ENCODE results near the gene C4orf50.

The C4orf50 gene

DNA sequence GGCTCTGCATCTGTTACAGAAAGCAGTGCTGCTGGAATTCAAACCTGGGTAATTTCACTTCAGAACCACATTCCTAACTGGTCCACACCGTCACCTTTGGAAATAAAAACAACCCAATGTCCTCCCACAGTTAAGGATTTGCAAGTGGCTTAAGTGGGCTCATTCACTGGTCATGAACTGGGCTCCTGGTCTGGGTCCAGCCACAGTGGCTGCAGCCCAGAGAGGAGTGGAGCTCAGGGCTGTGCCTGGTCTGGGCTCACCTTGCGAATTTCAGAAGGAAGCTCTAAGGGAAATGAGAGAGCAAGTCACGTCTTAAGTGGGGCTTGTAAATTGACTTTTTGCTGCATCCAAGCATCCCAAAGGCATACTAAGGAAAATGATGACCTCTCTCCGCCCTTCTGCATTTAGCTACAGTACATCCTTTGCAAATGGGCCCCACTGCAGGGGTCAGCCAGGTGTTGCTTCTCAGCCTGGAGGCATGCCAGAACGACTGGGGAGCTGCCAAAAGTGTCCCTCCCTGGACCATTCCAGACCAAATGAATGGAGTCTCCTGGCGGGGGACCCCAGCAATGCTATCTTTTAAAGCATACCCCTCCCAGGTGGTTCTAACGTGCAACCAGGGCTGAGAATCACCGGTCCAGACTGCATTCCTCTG lies 99.8 kb downstream of the C4orf50 start:
- Mint-ChIP-seq H3K27ac (no peak overlapping the region), H3K4me3 (no peak overlapping the region), H3K4me1 (no peaks in the 10 kb centered on the region), H3K27me3 (peaks cover 8% of the 10 kb centered on the region), H3K36me3 (ENCODE audit: low read depth) (no peaks in the 10 kb centered on the region), H3K9me3 (no peaks in the 10 kb centered on the region)
- no peak for DNase-seq
- no peak for ATAC-seq

DNA sequence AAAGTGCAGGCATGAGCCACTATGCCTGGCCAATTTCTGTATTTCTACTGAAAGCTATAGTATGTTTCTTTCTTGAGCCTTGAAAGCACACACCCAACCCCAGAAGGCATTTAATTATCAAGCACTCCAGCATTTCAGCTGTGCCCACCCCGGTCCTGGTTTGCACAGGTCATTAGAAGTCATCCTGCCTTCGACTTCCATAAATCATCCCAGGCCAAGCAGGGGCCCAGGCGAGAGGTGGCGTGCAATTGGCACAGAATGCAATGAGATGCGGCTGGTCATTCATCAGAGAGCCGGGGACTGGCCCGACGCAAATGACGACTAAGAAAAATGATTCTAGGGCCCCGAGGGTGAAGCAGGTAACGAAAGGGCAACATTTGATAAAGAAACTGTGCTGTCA lies 100.6 kb downstream of the C4orf50 start:
- DNase-seq: no peak
- Mint-ChIP-seq H3K4me3 (no peak overlapping the region), H3K27ac (no peak overlapping the region), H3K4me1 (no peaks in the 10 kb centered on the region), H3K27me3 (peaks cover 7% of the 10 kb centered on the region), H3K36me3 (ENCODE audit: low read depth) (no peaks in the 10 kb centered on the region), H3K9me3 (no peaks in the 10 kb centered on the region)
- no peak for ATAC-seq

DNA sequence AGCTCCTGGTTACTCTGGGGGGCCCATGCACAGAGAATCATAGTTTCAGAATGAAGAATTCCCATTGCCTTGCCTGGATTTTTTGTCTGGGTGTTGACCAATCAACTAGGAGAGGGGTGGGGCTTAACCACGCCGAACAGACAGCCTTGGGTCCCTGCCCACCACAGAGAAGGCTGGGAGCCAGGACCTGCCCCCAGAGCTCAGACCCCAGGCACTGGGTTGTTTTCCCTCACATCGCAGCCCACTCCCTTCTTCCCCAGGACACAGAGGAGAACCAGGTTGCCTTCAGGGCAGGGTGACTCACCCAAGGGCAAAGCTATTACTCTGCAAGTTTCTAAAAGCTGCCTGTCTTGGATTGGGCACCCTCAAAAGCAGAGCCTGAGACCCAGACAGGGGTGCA lies 102.0 kb downstream of the C4orf50 start:
- ATAC-seq (no peak), DNase-seq (no peak)
- no peak overlapping the region for H3K4me3 Mint-ChIP-seq
- no peaks in the 10 kb centered on the region for H3K4me1 Mint-ChIP-seq
- H3K36me3 Mint-ChIP-seq (ENCODE audit: low read depth): no peaks in the 10 kb centered on the region
- H3K9me3 Mint-ChIP-seq: peaks cover 2% of the 10 kb centered on the region
- peaks cover 8% of the 10 kb centered on the region for H3K27me3 Mint-ChIP-seq
- no peak overlapping the region for H3K27ac Mint-ChIP-seq

DNA sequence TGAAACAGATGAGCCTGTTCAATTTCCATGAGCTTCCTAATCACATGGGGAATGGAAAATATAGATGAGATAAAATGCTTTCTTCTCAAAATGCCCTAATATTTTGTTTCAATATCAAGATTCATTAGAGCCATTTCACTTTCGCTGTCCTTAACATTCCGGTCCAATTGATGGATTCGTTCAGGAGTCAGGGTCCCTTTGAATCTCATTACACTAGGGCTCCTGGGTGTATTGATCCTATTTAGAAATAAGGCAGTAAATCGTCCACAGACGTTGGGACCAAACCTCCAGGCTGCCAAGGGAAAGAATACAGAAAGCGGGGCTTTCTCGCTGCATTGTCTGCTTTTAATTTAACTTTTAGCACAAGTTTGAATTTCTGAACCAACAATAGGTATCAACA lies 104.8 kb downstream of the C4orf50 start:
- Mint-ChIP-seq H3K4me3 (no peak overlapping the region), H3K27me3 (peaks cover 5% of the 10 kb centered on the region), H3K9me3 (peaks cover 12% of the 10 kb centered on the region), H3K36me3 (ENCODE audit: low read depth) (no peaks in the 10 kb centered on the region), H3K4me1 (no peaks in the 10 kb centered on the region), H3K27ac (no peak overlapping the region)
- DNase-seq (no peak), ATAC-seq (no peak)

DNA sequence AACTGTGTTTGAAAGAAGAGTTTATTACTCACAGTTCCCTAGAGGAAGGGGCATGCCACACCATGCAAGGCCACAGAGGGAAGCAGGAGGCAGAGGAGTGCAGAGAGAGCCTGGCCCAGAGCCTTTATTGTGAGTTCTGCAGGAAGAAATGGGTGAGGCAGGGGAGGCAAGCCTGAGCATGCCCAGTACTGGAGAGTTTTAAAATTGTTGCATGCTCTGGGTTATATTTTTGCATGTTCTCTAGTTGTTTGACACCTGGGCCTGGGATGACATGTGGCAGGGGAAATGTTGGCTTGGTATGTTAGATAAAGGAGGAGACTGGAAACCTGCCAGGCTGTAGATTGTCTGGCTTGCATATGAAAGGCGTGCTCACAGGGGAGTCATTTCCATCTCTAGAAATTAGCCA lies 105.6 kb downstream of the C4orf50 start:
- ATAC-seq: no peak
- no peak overlapping the region for H3K4me3 Mint-ChIP-seq
- no peak overlapping the region for H3K27ac Mint-ChIP-seq
- peaks cover 5% of the 10 kb centered on the region for H3K27me3 Mint-ChIP-seq
- H3K4me1 Mint-ChIP-seq: no peaks in the 10 kb centered on the region
- H3K9me3 Mint-ChIP-seq: peaks cover 13% of the 10 kb centered on the region
- no peak for DNase-seq
- no peaks in the 10 kb centered on the region for H3K36me3 Mint-ChIP-seq (ENCODE audit: low read depth)

DNA sequence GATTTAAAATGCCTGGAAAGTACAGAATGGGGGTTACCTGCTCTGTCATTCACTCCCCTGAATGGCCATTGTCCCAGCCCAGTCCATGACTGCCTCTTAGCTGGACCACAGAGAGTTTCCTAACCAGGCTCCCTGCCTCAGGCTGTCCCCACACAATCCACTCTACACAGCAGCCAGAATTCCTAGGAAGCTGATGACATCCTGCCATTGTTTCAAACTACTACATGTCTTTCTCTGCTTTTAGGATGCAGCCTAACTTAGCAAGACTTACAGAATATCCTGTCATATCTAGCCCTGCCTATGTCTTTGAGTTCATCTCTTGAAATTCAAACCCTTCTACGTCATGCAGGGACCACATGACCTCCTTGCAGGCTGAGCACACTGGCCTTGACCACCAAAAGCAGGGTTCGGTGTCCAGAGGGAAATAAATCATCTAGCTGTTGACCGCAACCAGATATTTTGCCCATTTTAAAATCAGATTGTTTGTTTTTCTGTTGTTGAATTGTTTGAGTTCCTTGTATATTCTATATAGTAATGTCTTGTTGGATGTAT lies 109.3 kb downstream of the C4orf50 start:
- Mint-ChIP-seq H3K9me3 (peaks cover 21% of the 10 kb centered on the region), H3K4me3 (no peak overlapping the region), H3K27ac (no peak overlapping the region), H3K27me3 (peaks cover 19% of the 10 kb centered on the region), H3K36me3 (ENCODE audit: low read depth) (no peaks in the 10 kb centered on the region), H3K4me1 (no peaks in the 10 kb centered on the region)
- DNase-seq (no peak), ATAC-seq (no peak)

DNA sequence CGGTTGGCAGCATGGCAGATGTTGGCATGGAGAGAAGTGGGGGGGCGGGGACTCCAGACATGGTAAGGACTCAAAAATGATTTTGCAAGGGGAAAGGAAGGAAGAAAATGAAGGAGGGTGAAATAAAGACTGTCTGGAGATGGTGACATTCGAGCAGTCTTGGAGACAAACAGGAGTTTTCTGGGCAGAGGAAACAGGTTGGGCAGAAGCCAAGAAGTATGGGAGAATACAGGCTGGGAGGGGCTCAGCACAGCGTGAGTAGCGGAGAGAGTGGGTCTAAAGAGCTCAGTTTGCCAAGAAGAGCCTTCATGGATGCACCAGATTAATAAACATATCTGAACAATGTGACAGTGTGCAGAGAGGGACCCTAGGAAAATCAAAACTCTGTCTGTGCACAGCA lies 112.0 kb downstream of the C4orf50 start:
- Mint-ChIP-seq H3K36me3 (ENCODE audit: low read depth) (no peaks in the 10 kb centered on the region), H3K4me3 (no peak overlapping the region), H3K27ac (no peak overlapping the region), H3K4me1 (no peaks in the 10 kb centered on the region), H3K9me3 (peaks cover 21% of the 10 kb centered on the region), H3K27me3 (peaks cover 17% of the 10 kb centered on the region)
- no peak for ATAC-seq
- DNase-seq: no peak

DNA sequence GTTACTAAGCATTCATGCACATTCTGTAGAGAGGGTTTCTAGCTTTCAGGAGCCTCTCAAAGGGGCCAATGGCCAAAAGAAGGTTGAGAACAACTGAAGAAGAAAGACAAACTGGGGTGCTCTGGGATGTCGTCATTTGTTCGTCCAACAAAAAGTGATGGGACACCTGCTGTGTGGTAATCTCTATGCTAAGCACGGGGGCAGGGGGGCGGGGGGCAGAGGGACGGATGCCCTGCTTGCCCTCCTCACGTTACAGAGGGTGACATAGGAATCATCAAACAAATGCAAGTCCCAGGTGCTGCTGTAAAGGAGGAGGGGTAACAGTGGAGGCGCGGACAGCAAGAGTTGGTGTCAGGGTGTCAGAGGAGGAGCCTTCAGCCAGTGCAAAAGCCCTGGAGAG lies 112.5 kb downstream of the C4orf50 start:
- Mint-ChIP-seq H3K4me3 (no peak overlapping the region), H3K27ac (no peak overlapping the region), H3K36me3 (ENCODE audit: low read depth) (no peaks in the 10 kb centered on the region), H3K9me3 (peaks cover 20% of the 10 kb centered on the region), H3K27me3 (peaks cover 21% of the 10 kb centered on the region), H3K4me1 (no peaks in the 10 kb centered on the region)
- DNase-seq (no peak), ATAC-seq (no peak)

DNA sequence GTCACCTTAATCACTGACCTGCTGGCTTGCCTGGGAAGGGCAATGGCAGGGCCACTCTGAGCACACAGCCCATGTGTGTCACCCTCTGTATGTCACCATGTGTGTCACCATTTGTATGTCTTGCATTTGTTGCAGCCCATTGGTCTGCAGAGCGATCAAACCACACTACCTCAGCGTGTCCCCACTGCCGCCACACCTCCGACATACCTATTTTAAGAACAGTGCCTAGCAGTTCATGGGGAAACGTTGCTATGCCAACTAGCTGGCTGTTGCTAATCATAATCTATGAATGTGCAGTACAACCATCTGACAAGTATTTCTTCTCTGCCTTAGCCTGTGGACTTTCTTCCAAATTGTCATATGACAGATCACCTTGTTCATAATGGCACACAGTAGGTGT lies 117.4 kb downstream of the C4orf50 start:
- DNase-seq (no peak), ATAC-seq (no peak)
- Mint-ChIP-seq H3K27ac (no peak overlapping the region), H3K27me3 (peaks cover 20% of the 10 kb centered on the region), H3K9me3 (peaks cover 6% of the 10 kb centered on the region), H3K4me3 (no peak overlapping the region), H3K4me1 (no peaks in the 10 kb centered on the region), H3K36me3 (ENCODE audit: low read depth) (no peaks in the 10 kb centered on the region)

DNA sequence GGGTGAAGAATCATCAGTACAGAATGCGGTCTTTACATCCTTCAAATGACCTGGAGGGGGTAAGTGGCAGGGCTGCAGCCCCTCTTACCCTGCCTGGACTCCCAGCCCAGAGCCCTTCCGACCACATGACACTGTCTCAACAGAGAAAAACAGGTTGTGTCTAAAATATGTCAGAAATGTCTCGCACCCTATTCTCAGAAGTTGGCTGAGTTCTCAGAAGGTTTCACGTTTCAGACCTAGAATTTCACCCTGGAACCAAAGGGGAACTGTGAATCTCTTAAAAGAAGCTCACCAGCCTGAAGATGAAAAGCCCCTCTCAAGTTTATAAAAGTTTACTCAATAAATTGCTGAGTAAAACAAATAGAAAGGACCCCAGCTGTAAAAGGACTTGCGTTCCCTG lies 118.3 kb downstream of the C4orf50 start:
- H3K4me3 Mint-ChIP-seq: no peak overlapping the region
- peaks cover 6% of the 10 kb centered on the region for H3K9me3 Mint-ChIP-seq
- H3K27me3 Mint-ChIP-seq: peaks cover 21% of the 10 kb centered on the region
- DNase-seq (no peak), ATAC-seq (no peak)
- no peaks in the 10 kb centered on the region for H3K36me3 Mint-ChIP-seq (ENCODE audit: low read depth)
- H3K4me1 Mint-ChIP-seq: no peaks in the 10 kb centered on the region
- H3K27ac Mint-ChIP-seq: no peak overlapping the region

DNA sequence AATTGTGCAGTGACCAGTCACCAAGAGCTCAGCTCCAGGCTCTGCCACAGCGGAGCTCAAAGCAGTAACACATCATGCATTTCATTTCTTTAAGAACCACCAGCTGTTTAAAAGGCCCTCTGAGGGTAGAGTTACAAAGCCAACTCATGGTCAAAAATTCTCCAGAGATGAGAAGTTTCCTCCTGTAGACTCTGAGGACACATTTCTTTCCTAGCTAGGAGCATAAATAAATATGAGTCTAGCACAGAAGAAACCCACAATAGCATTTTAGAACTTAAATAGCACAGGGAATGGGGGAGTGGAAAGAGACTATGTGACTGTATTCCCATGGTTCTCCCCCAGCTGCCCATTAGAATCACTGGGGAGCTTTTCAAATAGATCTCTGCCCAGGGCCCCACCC lies 118.8 kb downstream of the C4orf50 start:
- Mint-ChIP-seq H3K4me3 (no peak overlapping the region), H3K4me1 (no peaks in the 10 kb centered on the region), H3K9me3 (peaks cover 3% of the 10 kb centered on the region), H3K27me3 (peaks cover 18% of the 10 kb centered on the region), H3K27ac (no peak overlapping the region), H3K36me3 (ENCODE audit: low read depth) (no peaks in the 10 kb centered on the region)
- ATAC-seq: no peak
- no peak for DNase-seq

DNA sequence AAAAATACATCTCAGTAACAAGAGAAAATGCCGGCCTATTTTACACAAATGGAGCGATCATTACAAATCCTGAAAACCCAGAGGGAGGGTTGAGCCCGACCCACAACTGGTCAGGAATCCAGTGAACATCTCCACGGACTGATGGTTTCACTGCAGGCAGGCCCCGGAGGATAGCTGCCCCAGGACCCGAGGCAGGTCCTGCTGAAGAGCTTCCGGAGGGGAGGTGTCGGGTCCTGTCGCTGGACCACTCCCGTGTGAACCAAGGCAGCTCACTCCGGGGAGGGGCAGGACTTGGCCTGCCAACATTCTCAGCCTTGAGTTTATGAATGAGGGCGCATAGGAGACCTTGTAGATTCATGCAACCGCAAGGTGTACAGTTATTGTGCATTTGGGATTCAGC lies 120.6 kb downstream of the C4orf50 start:
- H3K9me3 Mint-ChIP-seq: no peaks in the 10 kb centered on the region
- H3K27ac Mint-ChIP-seq: no peak overlapping the region
- no peak overlapping the region for H3K4me3 Mint-ChIP-seq
- ATAC-seq (no peak), DNase-seq (no peak)
- no peaks in the 10 kb centered on the region for H3K4me1 Mint-ChIP-seq
- peaks cover 26% of the 10 kb centered on the region for H3K27me3 Mint-ChIP-seq
- H3K36me3 Mint-ChIP-seq (ENCODE audit: low read depth): peaks cover 2% of the 10 kb centered on the region

DNA sequence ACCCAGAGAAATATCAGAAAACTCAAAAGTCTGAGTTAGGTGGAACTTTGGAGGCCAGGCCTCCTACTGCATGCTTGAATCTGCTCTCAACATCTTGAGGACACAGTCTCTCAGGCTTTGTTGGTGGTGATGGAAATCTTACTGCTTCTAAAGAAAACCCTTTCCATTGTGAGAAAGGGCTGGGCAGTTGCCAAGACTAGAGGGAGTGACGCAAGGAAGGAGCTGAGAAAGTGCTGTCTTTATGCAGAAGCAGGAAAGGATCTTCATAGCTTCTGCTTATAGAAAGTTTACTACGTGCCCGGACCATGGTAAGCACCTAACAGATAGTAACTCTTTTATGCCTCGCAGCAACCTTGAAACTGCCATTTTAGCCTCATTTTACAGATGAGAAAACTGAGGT lies 122.9 kb downstream of the C4orf50 start:
- H3K36me3 Mint-ChIP-seq (ENCODE audit: low read depth): peaks cover 2% of the 10 kb centered on the region
- peaks cover 39% of the 10 kb centered on the region for H3K27me3 Mint-ChIP-seq
- DNase-seq (no peak), ATAC-seq (no peak)
- no peak overlapping the region for H3K4me3 Mint-ChIP-seq
- H3K27ac Mint-ChIP-seq: no peak overlapping the region
- peaks cover 2% of the 10 kb centered on the region for H3K4me1 Mint-ChIP-seq
- H3K9me3 Mint-ChIP-seq: no peaks in the 10 kb centered on the region

DNA sequence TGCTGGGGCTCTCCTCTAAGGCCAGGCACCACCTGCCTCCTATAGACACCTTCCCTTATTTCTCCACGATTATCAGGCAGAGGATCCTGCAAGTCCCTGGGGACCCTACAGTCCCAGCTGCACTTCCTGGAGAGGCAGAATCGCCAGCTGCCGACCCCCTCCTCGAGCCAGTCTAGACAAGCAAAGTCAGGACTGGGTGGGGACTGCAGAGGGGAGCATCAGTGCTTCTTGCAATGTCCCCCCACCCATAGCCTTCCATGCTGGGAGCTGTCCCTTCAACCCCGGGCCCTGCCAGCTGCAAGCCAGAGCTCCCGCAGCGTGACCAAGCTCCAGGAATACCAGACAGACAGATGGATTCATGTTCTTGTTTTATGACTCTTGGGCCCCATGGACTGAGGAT lies 124.0 kb downstream of the C4orf50 start:
- Mint-ChIP-seq H3K36me3 (ENCODE audit: low read depth) (peaks cover 2% of the 10 kb centered on the region), H3K27ac (no peak overlapping the region), H3K9me3 (no peaks in the 10 kb centered on the region), H3K27me3 (peaks cover 48% of the 10 kb centered on the region), H3K4me1 (peaks cover 2% of the 10 kb centered on the region), H3K4me3 (no peak overlapping the region)
- ATAC-seq (no peak), DNase-seq (no peak)

DNA sequence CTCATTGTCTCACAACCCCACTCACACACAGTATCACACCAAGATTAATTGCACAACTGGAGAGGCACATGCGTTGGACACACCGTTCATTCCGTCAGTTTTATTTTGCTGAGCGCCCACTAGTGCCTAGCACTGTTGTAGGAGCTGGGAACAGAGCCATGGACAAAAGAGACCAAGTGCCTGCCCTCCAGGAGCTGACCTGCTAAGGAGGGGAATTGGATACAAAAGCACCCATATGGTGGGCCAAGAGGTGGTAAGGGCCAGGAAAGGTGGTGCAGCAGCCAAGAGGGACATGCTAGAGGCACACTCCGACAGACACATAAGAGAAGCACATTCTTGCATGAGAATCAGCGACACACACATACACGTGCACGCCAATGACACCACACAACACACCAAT lies 124.6 kb downstream of the C4orf50 start:
- H3K36me3 Mint-ChIP-seq (ENCODE audit: low read depth): peaks cover 4% of the 10 kb centered on the region
- ATAC-seq: no peak
- peaks cover 5% of the 10 kb centered on the region for H3K4me1 Mint-ChIP-seq
- no peaks in the 10 kb centered on the region for H3K9me3 Mint-ChIP-seq
- DNase-seq: no peak
- no peak overlapping the region for H3K4me3 Mint-ChIP-seq
- no peak overlapping the region for H3K27ac Mint-ChIP-seq
- peaks cover 54% of the 10 kb centered on the region for H3K27me3 Mint-ChIP-seq

Data from activated naive CD8-positive, alpha-beta T cell treated with anti-CD3 and anti-CD28 coated beads, Interleukin-2, amount 50 U/mL, for 24 hours (primary cell).